Activated CD8-positive, alpha-beta memory T cell treated with anti-CD3 and anti-CD28 coated beads, Interleukin-2, amount 50 U/mL, for 4 hours (primary cell): Measurements from ENCODE around the gene AIMP1.

Experiments used
- DNase-seq: peaks from one replicate; pipeline ENCODE4 v3.0.0-alpha.2; 2020

AIMP1 gene

GRCh38 chr4:106315968-106316772 lies at the start of gene AIMP1, which contains the start of gene TBCK:
Gene AIMP1, plus strand, starts transcription at chr4:106316550. Its CDS starts 8,460 bp downstream, at chr4:106325010.
Gene TBCK, minus strand, starts transcription at chr4:106316209. Its CDS starts 7,249 bp downstream, at chr4:106308960.
- peak; percentile 83 for DNase-seq

GRCh38 chr4:106268786-106269185 lies 47.6 kb upstream of the AIMP1 start:
- no peak for DNase-seq

- DNase-seq, result no peak
These were observed 46.6 kb upstream of the AIMP1 start for GRCh38 chr4:106269711-106270110.

- DNase-seq, result no peak
These were observed 45.6 kb upstream of the AIMP1 start for GRCh38 chr4:106270736-106271135.

- DNase-seq, result no peak
These were observed 42.5 kb upstream of the AIMP1 start for GRCh38 chr4:106273831-106274230.

- no peak for DNase-seq
These were observed 39.1 kb upstream of the AIMP1 start for GRCh38 chr4:106277140-106277675.

GRCh38 chr4:106284227-106284626 lies 32.1 kb upstream of the AIMP1 start:
- no peak for DNase-seq

GRCh38 chr4:106286611-106287010 lies 29.7 kb upstream of the AIMP1 start:
- no peak for DNase-seq

GRCh38 chr4:106287353-106287969 lies 28.9 kb upstream of the AIMP1 start:
- DNase-seq, result no peak

- no peak for DNase-seq
These were observed 26.6 kb upstream of the AIMP1 start for GRCh38 chr4:106289737-106290136.

GRCh38 chr4:106291678-106292077 lies 24.7 kb upstream of the AIMP1 start:
- no peak for DNase-seq

- no peak for DNase-seq
These were observed 22.3 kb upstream of the AIMP1 start for GRCh38 chr4:106294062-106294461.

GRCh38 chr4:106297245-106298035 lies 18.9 kb upstream of the AIMP1 start:
- no peak for DNase-seq

GRCh38 chr4:106299977-106300376 lies 16.4 kb upstream of the AIMP1 start:
- no peak for DNase-seq

- no peak for DNase-seq
These were observed 14.8 kb upstream of the AIMP1 start for GRCh38 chr4:106301393-106302061.

GRCh38 chr4:106302062-106302438 lies 14.3 kb upstream of the AIMP1 start:
- DNase-seq, result no peak

GRCh38 chr4:106303548-106304281 lies 12.6 kb upstream of the AIMP1 start:
- no peak for DNase-seq

GRCh38 chr4:106304632-106305031 lies 11.7 kb upstream of the AIMP1 start:
- no peak for DNase-seq

- DNase-seq, result no peak
These were observed 10.8 kb upstream of the AIMP1 start for GRCh38 chr4:106305435-106306055.

- DNase-seq, result no peak
These were observed 9.8 kb upstream of the AIMP1 start for GRCh38 chr4:106306561-106306960.

- no peak for DNase-seq
These were observed 4.0 kb upstream of the AIMP1 start for GRCh38 chr4:106312377-106312776.
